Muscle of leg (tissue), 11 donors: ENCODE results near the gene CCDC192. TPM values are rescaled to one million over a fixed set of nuclear protein-coding genes. Genes with fewer than 3 reads are reported as not detected.
"Not testable (repeated sequence)": the region's sequence is repeated elsewhere in the genome, so short reads cannot be mapped to it uniquely, and the experiment has no call there.

ENCODE experiments used
- DNase-seq: peaks from one replicate; pipeline ENCODE4 v3.0.0; 2013
- H3K27ac ChIP-seq: one replicate; pipeline ENCODE4 v1.5.1; 2013; ENCODE audit warnings: mild to moderate bottlenecking, low read length, control low read depth
- H3K27me3 ChIP-seq: one replicate; pipeline ENCODE4 v1.6.1; 2013; ENCODE audit warnings: low read length; ENCODE audit not compliant: control insufficient read depth, insufficient read depth
- H3K36me3 ChIP-seq: one replicate; pipeline ENCODE4 v1.6.1; 2013; ENCODE audit warnings: low read length; ENCODE audit not compliant: control insufficient read depth, insufficient read depth
- H3K4me1 ChIP-seq: one replicate; pipeline ENCODE4 v1.6.1; 2013; ENCODE audit warnings: low read length; ENCODE audit not compliant: control insufficient read depth, insufficient read depth
- H3K4me3 ChIP-seq: one replicate; pipeline ENCODE4 v1.5.1; 2013; ENCODE audit warnings: low read length, control low read depth
- H3K9me3 ChIP-seq: replicated peaks from 2 replicates; pipeline ENCODE4 v1.6.1; 2013; ENCODE audit warnings: low read depth, low read length; ENCODE audit not compliant: control insufficient read depth
- WGBS: methylation state at CpG from one replicate; pipeline ENCODE4 v1.1.5; 2013; ENCODE audit warnings: missing lambda C conversion rate; ENCODE audit not compliant: insufficient coverage; 5-methylcytosine and 5-hydroxymethylcytosine counted together
- polyA plus RNA-seq, 8 donors: library from polyadenylated mRNA; unstranded; fragments of 120-200 nt; gene quantifications; one replicate each; pipeline versions ENCODE4 v1.2.1 to v1.2.3, GENCODE V29; 2013; ENCODE audit warnings: inconsistent platforms in 1 of 8, low replicate concordance in 1 of 8; ENCODE audit not compliant: insufficient read length in 8 of 8, insufficient read depth in 1 of 8
- total RNA-seq: library from RNA; stranded (reverse); fragments of 120-200 nt; gene quantifications from one replicate; pipeline ENCODE4 v1.2.4, GENCODE V29; 2013

Gene CCDC192
- total and polyA plus RNA-seq, 9 donors: 0.18 to 1.0 (median 0.68) TPM

GRCh38 chr5:127725673-127726072 is 22.5 kb downstream of the CCDC192 start:
- no peak overlapping the region for H3K27ac ChIP-seq
- no peaks in the 10 kb centered on the region for H3K27me3 ChIP-seq
- H3K9me3 ChIP-seq: no peaks in the 10 kb centered on the region
- H3K36me3 ChIP-seq: no peaks in the 10 kb centered on the region
- no peak for DNase-seq
- H3K4me1 ChIP-seq: no peaks in the 10 kb centered on the region
- H3K4me3 ChIP-seq: no peak overlapping the region
- WGBS: no CpG with 5 or more reads among the region's 1 CpG

DNA sequence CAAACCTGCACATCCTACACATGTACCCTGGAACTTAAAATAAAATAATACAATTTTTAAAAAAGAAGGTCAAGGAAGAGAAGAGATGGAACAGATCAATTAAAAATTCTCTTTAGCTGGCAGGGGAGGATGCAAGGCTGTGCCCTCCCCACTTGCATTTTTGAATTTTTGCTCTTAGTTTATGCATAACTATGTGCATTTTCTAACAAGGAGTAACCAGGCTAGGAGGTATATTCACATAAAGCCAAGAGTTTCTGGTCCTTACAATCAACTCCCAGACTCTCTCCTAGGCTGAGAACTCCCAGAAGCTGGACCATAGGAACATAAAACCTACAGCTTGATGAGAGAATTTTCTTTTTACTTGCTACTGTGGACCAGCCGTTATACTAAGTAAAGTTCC is 29.8 kb downstream of the CCDC192 start:
- no peak overlapping the region for H3K27ac ChIP-seq
- WGBS: no CpG with 5 or more reads among the region's 1 CpG
- H3K9me3 ChIP-seq: no peaks in the 10 kb centered on the region
- no peaks in the 10 kb centered on the region for H3K27me3 ChIP-seq
- H3K4me3 ChIP-seq: no peak overlapping the region
- no peaks in the 10 kb centered on the region for H3K36me3 ChIP-seq
- H3K4me1 ChIP-seq: no peaks in the 10 kb centered on the region
- no peak for DNase-seq

DNA sequence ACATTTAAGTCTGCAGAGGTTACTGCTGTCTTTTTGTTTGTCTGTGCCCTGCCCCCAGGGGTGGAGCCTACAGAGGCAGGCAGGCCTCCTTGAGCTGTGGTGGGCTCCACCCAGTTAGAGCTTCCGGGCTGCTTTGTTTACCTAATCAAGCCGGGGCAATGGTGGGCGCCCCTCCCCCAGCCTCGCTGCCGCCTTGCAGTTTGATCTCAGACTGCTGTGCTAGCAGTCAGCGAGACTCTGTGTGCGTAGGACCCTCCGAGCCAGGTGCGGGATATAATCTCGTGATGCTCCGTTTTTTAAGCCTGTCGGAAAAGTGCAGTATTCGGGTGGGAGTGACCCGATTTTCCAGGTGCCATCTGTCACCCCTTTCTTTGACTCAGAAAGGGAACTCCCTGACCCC is 36.2 kb downstream of the CCDC192 start:
- H3K4me3 ChIP-seq: not testable (repeated sequence)
- WGBS: 69% methylated on average over 14 of the region's 14 CpGs

DNA sequence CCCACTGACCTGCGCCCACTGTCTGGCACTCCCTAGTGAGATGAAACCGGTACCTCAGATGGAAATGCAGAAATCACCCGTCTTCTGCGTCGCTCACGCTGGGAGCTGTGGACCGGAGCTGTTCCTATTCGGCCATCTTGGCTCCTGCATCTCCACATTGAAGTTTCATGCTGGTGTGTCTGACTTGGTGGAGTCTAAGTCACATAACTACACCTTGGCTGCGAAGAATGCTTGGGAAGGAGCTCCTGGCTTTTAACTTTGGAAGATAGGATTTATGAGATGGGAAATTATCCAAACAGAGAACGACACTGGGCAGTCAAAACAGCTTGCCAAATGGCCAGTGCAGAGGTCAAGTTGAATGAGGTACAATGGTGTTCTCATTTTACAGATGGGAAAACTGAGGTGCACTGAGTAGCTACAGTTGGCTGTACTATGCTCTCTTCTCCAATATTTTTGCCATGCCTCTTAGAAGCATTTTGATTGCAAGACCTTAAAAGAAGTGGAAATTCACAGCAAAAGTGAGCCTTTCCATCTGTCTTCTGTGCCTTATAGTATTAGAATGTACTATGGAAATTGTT is 36.7 kb downstream of the CCDC192 start:
- DNase-seq: no peak
- Histone ChIP-seq H3K36me3 (no peaks in the 10 kb centered on the region), H3K27me3 (no peaks in the 10 kb centered on the region), H3K9me3 (no peaks in the 10 kb centered on the region), H3K4me1 (no peaks in the 10 kb centered on the region), H3K4me3 (no peak overlapping the region), H3K27ac (no peak overlapping the region)
- WGBS: 60% methylated on average over 1 of the region's 10 CpGs

More for the DNA sequence above, 36.2 kb downstream of the CCDC192 start:
- H3K27ac ChIP-seq, DNase-seq, H3K27me3 ChIP-seq, H3K36me3 ChIP-seq, H3K4me1 ChIP-seq, H3K9me3 ChIP-seq: not testable (repeated sequence)

DNA sequence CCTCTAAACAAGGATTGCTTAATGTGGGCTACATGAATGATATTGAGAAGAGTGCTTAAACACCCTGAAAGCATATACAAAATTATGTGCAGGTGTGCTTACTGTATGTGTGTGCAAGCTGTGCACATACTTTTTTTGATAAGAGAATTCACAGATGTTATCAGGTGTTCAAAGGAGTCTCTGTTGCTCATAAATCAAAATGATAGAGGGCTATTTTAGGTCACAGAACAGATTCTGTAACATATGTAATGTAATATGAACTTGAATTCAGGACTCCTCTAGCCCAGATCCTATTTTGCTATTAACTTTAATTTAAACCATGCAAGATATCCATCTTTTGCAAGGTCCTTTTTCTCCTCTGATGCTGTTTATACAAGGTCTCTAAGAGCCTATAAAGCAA is 38.2 kb downstream of the CCDC192 start:
- no peak overlapping the region for H3K27ac ChIP-seq
- no peak for DNase-seq
- no peaks in the 10 kb centered on the region for H3K27me3 ChIP-seq
- H3K9me3 ChIP-seq: no peaks in the 10 kb centered on the region
- H3K4me1 ChIP-seq: no peaks in the 10 kb centered on the region
- H3K36me3 ChIP-seq: no peaks in the 10 kb centered on the region
- H3K4me3 ChIP-seq: no peak overlapping the region

- Histone ChIP-seq H3K4me3 (no peak overlapping the region), H3K27ac (no peak overlapping the region), H3K36me3 (no peaks in the 10 kb centered on the region), H3K4me1 (no peaks in the 10 kb centered on the region), H3K27me3 (no peaks in the 10 kb centered on the region), H3K9me3 (no peaks in the 10 kb centered on the region)
- no peak for DNase-seq
Measured at GRCh38 chr5:127744241-127744640, 41.0 kb downstream of the CCDC192 start.

DNA sequence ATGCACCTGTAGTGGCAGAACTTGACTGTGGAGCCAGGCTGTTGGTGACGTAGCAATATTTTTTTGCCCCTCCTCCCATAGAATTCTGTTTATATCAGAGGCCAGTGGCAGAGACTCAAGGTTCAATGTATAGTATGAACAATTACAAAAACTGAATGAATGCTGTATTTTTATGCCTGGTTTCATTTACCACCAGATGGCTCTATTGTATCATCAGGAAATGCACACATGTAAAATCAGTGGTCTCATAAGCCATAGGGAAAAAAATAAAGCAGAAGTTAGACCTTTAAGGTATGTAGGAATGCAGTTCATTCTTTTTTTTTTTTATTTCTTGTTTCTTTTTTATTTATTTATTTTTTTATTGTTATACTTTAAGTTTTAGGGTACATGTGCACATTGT is 43.6 kb downstream of the CCDC192 start:
- no peaks in the 10 kb centered on the region for H3K9me3 ChIP-seq
- no peak overlapping the region for H3K27ac ChIP-seq
- no peaks in the 10 kb centered on the region for H3K4me1 ChIP-seq
- WGBS: no CpG with 5 or more reads among the region's 1 CpG
- H3K27me3 ChIP-seq: no peaks in the 10 kb centered on the region
- DNase-seq: peak; percentile 46
- H3K36me3 ChIP-seq: no peaks in the 10 kb centered on the region
- no peak overlapping the region for H3K4me3 ChIP-seq

DNA sequence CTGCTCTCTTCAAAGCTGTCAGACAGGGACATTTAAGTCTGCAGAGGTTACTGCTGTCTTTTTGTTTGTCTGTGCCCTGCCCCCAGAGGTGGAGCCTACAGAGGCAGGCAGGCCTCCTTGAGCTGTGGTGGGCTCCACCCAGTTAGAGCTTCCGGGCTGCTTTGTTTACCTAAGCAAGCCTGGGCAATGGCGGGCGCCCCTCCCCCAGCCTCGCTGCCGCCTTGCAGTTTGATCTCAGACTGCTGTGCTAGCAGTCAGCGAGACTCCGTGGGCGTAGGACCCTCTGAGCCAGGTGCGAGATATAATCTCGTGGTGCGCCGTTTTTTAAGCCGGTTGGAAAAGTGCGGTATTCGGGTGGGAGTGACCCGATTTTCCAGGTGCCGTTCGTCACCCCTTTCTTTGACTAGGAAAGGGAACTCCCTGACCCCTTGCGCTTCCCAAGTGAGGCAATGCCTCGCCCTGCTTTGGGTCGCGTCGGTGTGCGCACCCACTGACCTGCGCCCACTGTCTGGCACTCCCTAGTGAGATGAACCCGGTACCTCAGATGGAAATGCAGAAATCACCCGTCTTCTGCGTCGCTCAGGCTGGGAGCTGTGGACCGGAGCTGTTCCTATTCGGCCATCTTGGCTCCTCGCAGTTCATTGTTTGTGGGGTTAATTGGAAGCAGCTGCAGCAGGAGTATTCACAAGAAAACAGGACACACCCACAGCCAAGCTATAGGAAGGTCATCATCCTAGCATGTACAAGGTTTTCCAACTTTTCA is 49.5 kb downstream of the CCDC192 start:
- not testable (repeated sequence) for H3K36me3 ChIP-seq, H3K27ac ChIP-seq, H3K27me3 ChIP-seq, H3K9me3 ChIP-seq, H3K4me1 ChIP-seq, H3K4me3 ChIP-seq
- WGBS: 81% methylated on average over 15 of the region's 32 CpGs
- DNase-seq: peak; percentile 15

GRCh38 chr5:127754259-127754658 is 51.1 kb downstream of the CCDC192 start:
- no peak overlapping the region for H3K4me3 ChIP-seq
- H3K36me3 ChIP-seq: no peaks in the 10 kb centered on the region
- H3K27me3 ChIP-seq: no peaks in the 10 kb centered on the region
- 37% methylated on average over 4 of the region's 4 CpGs for WGBS
- no peak for DNase-seq
- no peak overlapping the region for H3K27ac ChIP-seq
- no peaks in the 10 kb centered on the region for H3K4me1 ChIP-seq
- no peaks in the 10 kb centered on the region for H3K9me3 ChIP-seq

DNA sequence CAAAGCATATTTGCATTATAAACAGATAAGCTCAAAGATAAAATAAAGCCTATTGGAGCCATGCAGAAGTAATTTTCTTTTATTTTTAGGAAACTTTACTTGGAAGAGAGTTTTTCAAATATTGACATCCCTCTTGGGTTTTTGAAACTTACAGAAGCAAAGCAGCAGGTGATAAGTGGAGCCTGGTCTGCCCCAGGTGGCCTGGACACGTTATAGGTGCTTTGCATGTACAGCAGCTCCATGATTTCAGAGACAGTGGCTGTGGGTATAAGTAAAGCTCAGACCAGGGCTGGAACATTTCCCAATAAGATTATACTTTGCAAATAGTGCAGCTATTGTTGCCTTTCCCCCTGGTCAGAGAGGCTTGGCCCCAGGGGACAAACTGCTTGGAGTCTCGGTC is 51.5 kb downstream of the CCDC192 start:
- H3K36me3 ChIP-seq: no peaks in the 10 kb centered on the region
- WGBS: no CpG with 5 or more reads among the region's 2 CpGs

DNA sequence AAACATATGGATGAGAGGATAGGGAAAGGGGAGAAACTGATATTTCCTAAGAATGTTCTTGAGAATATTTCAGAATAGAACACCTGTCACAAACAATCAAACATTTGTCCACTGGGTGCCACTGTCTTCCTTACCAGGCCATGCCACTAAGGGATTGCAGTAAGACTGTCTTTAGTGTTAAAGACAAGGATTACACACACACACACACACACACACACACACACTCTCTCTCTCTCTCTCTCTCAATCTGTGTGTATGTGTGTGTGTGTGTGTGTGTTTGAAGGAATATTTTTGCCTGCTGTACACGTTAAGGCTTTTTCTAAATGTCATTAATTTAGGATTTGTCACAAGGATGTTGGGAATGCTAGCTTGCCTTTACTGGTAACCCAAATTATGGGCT is 54.4 kb downstream of the CCDC192 start:
- WGBS: 40% methylated on average over 1 of the region's 1 CpG
- Histone ChIP-seq H3K4me1 (no peaks in the 10 kb centered on the region), H3K27ac (no peak overlapping the region), H3K36me3 (no peaks in the 10 kb centered on the region), H3K9me3 (no peaks in the 10 kb centered on the region), H3K4me3 (no peak overlapping the region), H3K27me3 (no peaks in the 10 kb centered on the region)
- DNase-seq: peak; percentile 50

More for the DNA sequence above, 51.5 kb downstream of the CCDC192 start:
- no peak for DNase-seq
- H3K9me3 ChIP-seq: no peaks in the 10 kb centered on the region
- no peaks in the 10 kb centered on the region for H3K4me1 ChIP-seq
- H3K27me3 ChIP-seq: no peaks in the 10 kb centered on the region
- no peak overlapping the region for H3K27ac ChIP-seq
- H3K4me3 ChIP-seq: no peak overlapping the region
